Pancreas (tissue), 10 donors: ENCODE results near the gene TANC1. TPM values are rescaled to one million over a fixed set of nuclear protein-coding genes. Genes with fewer than 3 reads are reported as not detected.

Source experiments
- ATAC-seq, 4 donors: fragments of 200-7000 bp; cut with Tn5 transposase; one replicate each; pipeline versions ENCODE4 v1.8.0 to v1.9.1; 2020; ENCODE audit warnings: mild to moderate bottlenecking in 4 of 4, moderate library complexity in 4 of 4
- DNase-seq, 6 donors: peaks; one replicate each; pipeline ENCODE4 v3.0.0-alpha.2; 2020
- FAIRE-seq: peaks from 2 replicates; lab custom pipeline; 2012; peaks lifted over from hg19 to GRCh38; lab: Jason Lieb, UNC
- H3K27ac ChIP-seq, 4 donors: fragments of 200-600 bp; sonication (generic); 1 replicate in 3 of 4; 2 replicates in 1 of 4; pipeline versions ENCODE4 v1.5.0 to v1.8.0; 2020
- H3K27me3 ChIP-seq, 4 donors: fragments of 200-600 bp; one replicate each; pipeline ENCODE4 v1.8.0; 2021
- H3K36me3 ChIP-seq, 3 donors: fragments of 200-600 bp; sonication (generic) in 1 of 3; one replicate each; pipeline versions ENCODE4 v1.5.0 to v1.8.0; 2020 to 2021
- H3K4me1 ChIP-seq, 3 donors: fragments of 200-600 bp; one replicate each; pipeline ENCODE4 v1.8.0; 2021
- H3K4me3 ChIP-seq, 4 donors: fragments of 200-600 bp; sonication (generic) in 2 of 4; one replicate each; pipeline versions ENCODE4 v1.5.0 to v1.8.0; 2020 to 2021
- H3K9me3 ChIP-seq, 4 donors: fragments of 200-600 bp; one replicate each; pipeline ENCODE4 v1.8.0; 2021
- WGBS, 2 donors: extraction: QIAGEN DNeasy Blood & Tissue Kit; methylation state at CpG; one replicate each; pipeline ENCODE4 v1.1.7; 2013; 5-methylcytosine and 5-hydroxymethylcytosine counted together
- intact Hi-C, 3 donors: fragments of 100-400 bp; cut with DNase I; formaldehyde crosslinking; loops; one replicate each; pipeline versions ENCODE4 v1.11.1 to v1.14.2; 2022
- polyA plus RNA-seq, 2 donors: library from polyadenylated mRNA; stranded (reverse); fragments of 200-250 nt; gene quantifications; one replicate each; pipeline ENCODE4 v1.2.3, GENCODE V29; 2013
- total RNA-seq, 6 donors: library from RNA; stranded (reverse); fragmentation: NEBNext Ultra II Directional in 4 of 6; extraction: Animal tissue kit (Norgen Biotek cat#: 25700) in 4 of 6; gene quantifications; one replicate each; pipeline versions ENCODE4 v1.2.1 to v1.2.4, GENCODE V29; 2021 to 2023
- TF ChIP-seq, protein P1 (sequence below), 4 donors: fragments of 200-600 bp; sonication (generic) in 3 of 4; IDR thresholded peaks; one replicate each; pipeline versions ENCODE4 v1.5.0 to v1.8.0; 2021; ENCODE audit warnings: antibody characterized with exemption in 4 of 4
- donor health status: healthy with polysubstance abuse.
- donor health status: DM: no; HTN: no; CAD: no; lungs with moderate emphysema.
- donor health status: DM: no; HTN: no; CAD: no.
- donor health status: control.
- donor health status: control.
- donor health status: Bipolar disorder and iron deficiency.
- donor health status: DM: yes; HTN: yes; CAD: no.
- donor health status: DM: no; HTN: no; CAD: no.
- donor health status: DM: no; HTN: no; CAD: no.
- donor health status: DM: yes; HTN: yes; CAD: no.

Gene TANC1
- total and polyA plus RNA-seq, 8 donors: 9.0 to 17.6 (median 10.5) TPM

DNA sequence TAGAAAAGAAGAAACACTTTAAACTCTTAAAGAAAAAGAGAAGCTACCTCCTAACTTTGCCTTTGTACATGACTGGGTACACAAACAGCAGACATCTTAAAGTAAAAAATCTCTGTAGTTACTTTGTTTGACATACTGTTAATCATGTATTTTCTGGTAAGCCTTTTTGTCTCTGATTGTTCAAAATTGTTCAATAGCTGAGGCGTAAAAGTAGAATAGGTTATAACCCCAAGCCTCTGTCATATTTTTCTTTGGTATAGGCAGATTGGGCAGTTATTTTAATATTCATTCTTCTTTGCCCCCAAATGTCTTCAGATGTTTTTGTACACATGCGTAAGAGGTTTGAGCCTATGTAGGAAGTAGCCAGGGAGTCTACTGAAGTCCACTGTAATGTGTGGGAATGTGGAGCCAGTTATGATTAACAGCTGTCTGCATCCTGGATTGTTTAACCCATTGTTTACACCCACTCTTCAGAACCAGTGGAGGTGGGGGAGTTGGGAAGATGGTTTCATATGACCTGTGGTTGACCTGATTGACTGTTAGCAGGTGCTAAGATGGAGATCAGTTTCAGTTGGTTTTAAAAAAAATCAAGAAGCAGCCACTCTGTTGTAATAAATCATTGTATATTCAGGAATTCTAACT is 150.5 kb downstream of the TANC1 start:
- Histone ChIP-seq H3K4me3 (no peak overlapping the region), H3K9me3 (no peaks in the 10 kb centered on the region), H3K4me1 (no peaks in the 10 kb centered on the region), H3K27ac (no peak overlapping the region), H3K36me3 (no peaks in the 10 kb centered on the region), H3K27me3 (no peaks in the 10 kb centered on the region)
- no peak for FAIRE-seq
- TF ChIP-seq, protein P1, sequence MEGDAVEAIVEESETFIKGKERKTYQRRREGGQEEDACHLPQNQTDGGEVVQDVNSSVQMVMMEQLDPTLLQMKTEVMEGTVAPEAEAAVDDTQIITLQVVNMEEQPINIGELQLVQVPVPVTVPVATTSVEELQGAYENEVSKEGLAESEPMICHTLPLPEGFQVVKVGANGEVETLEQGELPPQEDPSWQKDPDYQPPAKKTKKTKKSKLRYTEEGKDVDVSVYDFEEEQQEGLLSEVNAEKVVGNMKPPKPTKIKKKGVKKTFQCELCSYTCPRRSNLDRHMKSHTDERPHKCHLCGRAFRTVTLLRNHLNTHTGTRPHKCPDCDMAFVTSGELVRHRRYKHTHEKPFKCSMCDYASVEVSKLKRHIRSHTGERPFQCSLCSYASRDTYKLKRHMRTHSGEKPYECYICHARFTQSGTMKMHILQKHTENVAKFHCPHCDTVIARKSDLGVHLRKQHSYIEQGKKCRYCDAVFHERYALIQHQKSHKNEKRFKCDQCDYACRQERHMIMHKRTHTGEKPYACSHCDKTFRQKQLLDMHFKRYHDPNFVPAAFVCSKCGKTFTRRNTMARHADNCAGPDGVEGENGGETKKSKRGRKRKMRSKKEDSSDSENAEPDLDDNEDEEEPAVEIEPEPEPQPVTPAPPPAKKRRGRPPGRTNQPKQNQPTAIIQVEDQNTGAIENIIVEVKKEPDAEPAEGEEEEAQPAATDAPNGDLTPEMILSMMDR (IDR thresholded peaks at IDR 0.05): peak in 1 of 4 donors; percentile 3
- no peak for DNase-seq
- ATAC-seq: no peak
- WGBS, 2 donors: 71 to 73% methylated on average over 2 of the region's 2 CpGs
- intact Hi-C loops: loop anchor here in 2 of 3 donors (5.0 to 10.0 kb wide), 3 partner anchors 74 to 217 kb away; no protein-coding TSS in a partner anchor

DNA sequence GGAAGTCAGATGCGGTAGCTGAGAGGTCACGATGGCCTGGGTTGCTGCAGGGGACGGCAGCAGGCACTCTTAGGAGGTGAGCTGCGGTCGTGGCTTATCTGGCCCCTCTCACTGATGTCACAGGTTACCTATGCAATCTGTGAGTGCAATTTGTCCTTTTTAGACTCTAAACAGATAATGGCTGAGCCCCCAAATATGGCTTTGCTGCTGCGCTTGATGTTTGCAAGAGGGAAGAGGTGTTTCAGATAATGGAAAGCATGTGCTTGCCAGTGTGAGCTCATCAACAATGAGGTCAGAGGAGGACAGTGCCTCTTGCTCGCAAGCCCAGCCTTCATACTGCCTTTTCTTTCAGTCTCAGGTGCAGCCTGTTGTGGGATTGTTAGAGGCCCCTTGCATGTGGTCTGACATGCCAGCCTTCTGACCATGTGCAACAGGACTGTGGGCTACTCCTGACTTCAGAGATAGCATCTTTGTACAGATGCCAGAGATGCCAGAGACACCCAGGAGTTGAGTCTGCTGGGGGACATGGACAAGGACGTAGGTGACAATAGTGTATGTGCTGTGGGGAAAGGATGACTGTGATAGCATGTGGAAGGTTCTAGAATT is 151.3 kb downstream of the TANC1 start:
- H3K9me3 ChIP-seq: no peaks in the 10 kb centered on the region
- ATAC-seq (no peak), DNase-seq (no peak)

DNA sequence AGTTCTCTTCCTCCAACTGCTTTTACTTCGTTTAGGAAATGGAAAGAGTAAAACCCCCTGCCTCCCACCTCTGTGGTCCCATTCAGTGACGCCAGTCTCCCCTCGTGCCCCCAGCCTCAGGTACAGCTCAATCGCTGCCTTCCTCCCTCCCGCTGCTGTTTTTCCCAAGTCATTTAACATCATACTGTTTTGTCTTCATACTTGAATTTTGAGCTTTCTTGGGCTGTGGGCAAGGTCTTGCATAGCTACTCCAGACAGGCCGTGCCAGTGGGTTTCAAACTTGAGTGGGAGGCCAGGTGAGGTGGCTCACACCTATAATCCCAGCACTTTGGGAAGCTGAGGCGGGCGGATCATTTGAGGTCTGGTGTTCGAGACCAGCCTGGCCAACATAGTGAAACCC is 155.3 kb downstream of the TANC1 start:
- ATAC-seq (no peak), DNase-seq (no peak), FAIRE-seq (no peak)
- Histone ChIP-seq H3K27ac (peak overlapping the region in 2 of 4 donors; percentile 15 to 56), H3K36me3 (no peaks in the 10 kb centered on the region), H3K9me3 (no peaks in the 10 kb centered on the region), H3K4me1 (peaks cover 5 to 21% (median 11%) of the 10 kb centered on the region in 3 donors), H3K4me3 (no peak overlapping the region), H3K27me3 (no peaks in the 10 kb centered on the region)
- intact Hi-C loops: loop anchor here in 2 of 3 donors (5.0 to 10.0 kb wide), 2 partner anchors 221 to 229 kb away; no protein-coding TSS in a partner anchor
- 91 to 93% methylated on average over 9 of the region's 9 CpGs for WGBS, 2 donors
- TF ChIP-seq, protein P1 (IDR thresholded peaks at IDR 0.05): no peak

More for the DNA sequence above, 151.3 kb downstream of the TANC1 start:
- Histone ChIP-seq H3K27me3 (no peaks in the 10 kb centered on the region), H3K27ac (no peak overlapping the region), H3K4me1 (peaks cover 0 to 6% (median 5%) of the 10 kb centered on the region in 3 donors), H3K4me3 (no peak overlapping the region), H3K36me3 (no peaks in the 10 kb centered on the region)
- TF ChIP-seq, protein P1 (IDR thresholded peaks at IDR 0.05): no peak
- 89 to 92% methylated on average over 8 of the region's 8 CpGs for WGBS, 2 donors
- no peak for FAIRE-seq
- intact Hi-C loops: loop anchor here (5.0 to 10.0 kb wide), 4 partner anchors 75 to 225 kb away; no protein-coding TSS in a partner anchor

DNA sequence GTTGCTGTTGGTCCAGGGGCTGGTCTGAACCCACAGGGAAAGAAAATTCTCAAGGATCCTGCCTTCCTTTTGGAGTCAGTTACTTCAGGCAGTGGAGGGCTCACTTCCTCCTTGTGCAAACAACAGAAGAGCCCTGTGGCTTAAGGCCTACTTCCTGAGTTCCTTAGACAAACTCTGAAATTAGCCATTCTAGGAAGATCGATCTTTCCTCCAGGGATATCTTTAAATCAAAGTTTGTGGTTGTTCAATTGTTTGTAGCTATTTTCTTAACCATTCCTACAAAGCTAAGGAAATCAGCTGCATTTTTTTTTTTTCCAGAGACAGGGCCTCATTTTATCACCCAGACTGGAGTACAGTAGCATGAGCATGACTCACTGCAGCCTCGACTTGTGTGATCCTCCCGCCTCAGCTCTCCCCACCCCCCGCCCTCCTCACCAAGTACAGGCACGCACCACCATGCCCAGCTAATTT is 156.0 kb downstream of the TANC1 start:
- H3K9me3 ChIP-seq: no peaks in the 10 kb centered on the region
- TF ChIP-seq, protein P1 (IDR thresholded peaks at IDR 0.05): no peak
- H3K4me3 ChIP-seq: no peak overlapping the region
- ATAC-seq: peak; percentile 62 to 77 (median 70)
- peaks cover 5 to 21% (median 11%) of the 10 kb centered on the region in 3 donors for H3K4me1 ChIP-seq
- H3K27me3 ChIP-seq: no peaks in the 10 kb centered on the region
- no peak for FAIRE-seq
- peak overlapping the region in 3 of 4 donors; percentile 8 to 56 (median 15) for H3K27ac ChIP-seq
- DNase-seq: no peak
- intact Hi-C loops: loop anchor here in 2 of 3 donors (5.0 to 10.0 kb wide), 2 partner anchors 222 to 230 kb away; no protein-coding TSS in a partner anchor
- 57 to 63% methylated on average over 5 of the region's 5 CpGs for WGBS, 2 donors
- no peaks in the 10 kb centered on the region for H3K36me3 ChIP-seq
